CD8-positive, alpha-beta memory T cell (primary cell): ENCODE data around the gene STMP1. TPM values are rescaled to one million over a fixed set of nuclear protein-coding genes. Genes with fewer than 3 reads are reported as not detected.

Experiments
- CTCF ChIA-PET: fragments of 350-600 bp; sonication (Branson Sonifier 250); formaldehyde crosslinking; loops from one replicate; lab custom pipeline; 2021; ENCODE audit warnings: antibody characterized with exemption; lab: Charles Lee
- POLR2A ChIA-PET: fragments of 350-600 bp; sonication (Branson Sonifier 250); formaldehyde crosslinking; loops from one replicate; lab custom pipeline; 2021; ENCODE audit warnings: antibody characterized with exemption; lab: Charles Lee
- DNase-seq, 5 donors: peaks; one replicate each; pipeline versions ENCODE4 v3.0.0 to v3.0.0-alpha.2; 2020 to 2022; ENCODE audit warnings: mixed read lengths in 1 of 5
- H3K27ac ChIP-seq: one replicate; pipeline ENCODE4 v1.7.0; 2013; ENCODE audit warnings: low read depth, mild to moderate bottlenecking, low read length, moderate library complexity
- H3K27me3 ChIP-seq: 2 replicates; pipeline ENCODE4 v1.7.0; 2013; ENCODE audit warnings: low read length, mild to moderate bottlenecking; ENCODE audit not compliant: insufficient read depth, poor library complexity, severe bottlenecking
- H3K36me3 ChIP-seq: 2 replicates; pipeline ENCODE4 v1.7.0; 2013; ENCODE audit warnings: mild to moderate bottlenecking, low read length, moderate library complexity; ENCODE audit not compliant: insufficient read depth
- H3K4me1 ChIP-seq: 2 replicates; pipeline ENCODE4 v1.7.0; 2013; ENCODE audit warnings: mild to moderate bottlenecking, low read length, moderate library complexity; ENCODE audit not compliant: insufficient read depth
- H3K4me3 ChIP-seq: 2 replicates; pipeline ENCODE4 v1.7.0; 2013; ENCODE audit warnings: mild to moderate bottlenecking, low read length
- H3K9me3 ChIP-seq: 2 replicates; pipeline ENCODE4 v1.7.0; 2013; ENCODE audit warnings: mild to moderate bottlenecking, low read length
- H3K27ac Mint-ChIP-seq, 8 donors: one replicate each; pipeline ENCODE4 v1.8.0; 2020 to 2021; ENCODE audit warnings: mixed read lengths in 8 of 8, mild to moderate bottlenecking in 6 of 8, inconsistent platforms in 3 of 8, moderate library complexity in 3 of 8
- H3K27me3 Mint-ChIP-seq, 2 donors: one replicate each; pipeline ENCODE4 v1.8.0; 2020 to 2021; ENCODE audit warnings: mixed read lengths in 2 of 2, mild to moderate bottlenecking in 1 of 2, moderate library complexity in 1 of 2
- H3K36me3 Mint-ChIP-seq, 3 donors: one replicate each; pipeline ENCODE4 v1.8.0; 2020 to 2021; ENCODE audit warnings: mixed read lengths in 3 of 3, inconsistent platforms in 1 of 3, mild to moderate bottlenecking in 1 of 3
- H3K4me1 Mint-ChIP-seq, 3 donors: one replicate each; pipeline ENCODE4 v1.8.0; 2020 to 2021; ENCODE audit warnings: mixed read lengths in 3 of 3, inconsistent platforms in 1 of 3, mild to moderate bottlenecking in 1 of 3
- H3K4me3 Mint-ChIP-seq, 7 donors: one replicate each; pipeline ENCODE4 v1.8.0; 2020 to 2021; ENCODE audit warnings: mixed read lengths in 7 of 7, mild to moderate bottlenecking in 6 of 7, moderate library complexity in 4 of 7, inconsistent platforms in 2 of 7
- H3K9me3 Mint-ChIP-seq, 5 donors: one replicate each; pipeline ENCODE4 v1.8.0; 2020 to 2022; ENCODE audit warnings: mixed read lengths in 5 of 5, mild to moderate bottlenecking in 3 of 5, moderate library complexity in 2 of 5, inconsistent platforms in 1 of 5
- polyA plus RNA-seq: library from polyadenylated mRNA; unstranded; fragments of 300-500 nt; fragmentation: Illumina TruSeq; gene quantifications from one replicate; pipeline ENCODE4 v1.2.3, GENCODE V29; 2021
- total RNA-seq, 2 experiments: library from RNA; stranded (reverse); gene quantifications; one replicate each; pipeline ENCODE4 v1.2.3, GENCODE V29; 2021

Gene STMP1
- total and polyA plus RNA-seq, 3 experiments from 2014 or later, result 25.7 to 54.2 (median 26.1) TPM

GRCh38 chr7:135718794-135719437 is 56.6 kb downstream of the STMP1 start:
- no peak overlapping the region for H3K27ac Mint-ChIP-seq
- Histone ChIP-seq H3K36me3 (no peaks in the 10 kb centered on the region), H3K9me3 (no peaks in the 10 kb centered on the region), H3K27ac (no peak overlapping the region), H3K4me1 (no peaks in the 10 kb centered on the region), H3K27me3 (no peaks in the 10 kb centered on the region), H3K4me3 (no peak overlapping the region)
- no peaks in the 10 kb centered on the region for H3K36me3 Mint-ChIP-seq
- CTCF ChIA-PET, result no interaction called here
- no peak overlapping the region for H3K4me3 Mint-ChIP-seq
- POLR2A ChIA-PET, result no interaction called here
- no peaks in the 10 kb centered on the region for H3K4me1 Mint-ChIP-seq
- H3K27me3 Mint-ChIP-seq, result peaks cover 7 to 30% of the 10 kb centered on the region in 2 donors
- no peaks in the 10 kb centered on the region for H3K9me3 Mint-ChIP-seq
- no peak for DNase-seq

GRCh38 chr7:135719688-135720087 is 57.4 kb downstream of the STMP1 start:
- Mint-ChIP-seq H3K9me3 (no peaks in the 10 kb centered on the region), H3K27ac (no peak overlapping the region), H3K27me3 (peaks cover 7 to 31% of the 10 kb centered on the region in 2 donors), H3K36me3 (no peaks in the 10 kb centered on the region), H3K4me1 (no peaks in the 10 kb centered on the region), H3K4me3 (no peak overlapping the region)
- no peaks in the 10 kb centered on the region for H3K9me3 ChIP-seq
- CTCF ChIA-PET, result no interaction called here
- POLR2A ChIA-PET, result no interaction called here
- H3K27ac ChIP-seq, result no peak overlapping the region
- no peak overlapping the region for H3K4me3 ChIP-seq
- no peak for DNase-seq
- no peaks in the 10 kb centered on the region for H3K4me1 ChIP-seq
- H3K27me3 ChIP-seq, result no peaks in the 10 kb centered on the region
- no peaks in the 10 kb centered on the region for H3K36me3 ChIP-seq

- Mint-ChIP-seq H3K36me3 (no peaks in the 10 kb centered on the region), H3K4me1 (no peaks in the 10 kb centered on the region), H3K4me3 (no peak overlapping the region), H3K9me3 (no peaks in the 10 kb centered on the region), H3K27ac (no peak overlapping the region), H3K27me3 (peaks cover 9 to 40% of the 10 kb centered on the region in 2 donors)
- Histone ChIP-seq H3K27ac (no peak overlapping the region), H3K4me1 (no peaks in the 10 kb centered on the region), H3K9me3 (no peaks in the 10 kb centered on the region), H3K4me3 (no peak overlapping the region), H3K27me3 (no peaks in the 10 kb centered on the region), H3K36me3 (no peaks in the 10 kb centered on the region)
- ChIA-PET CTCF (no interaction called here), POLR2A (no interaction called here)
- DNase-seq, result no peak
These were observed 59.0 kb downstream of the STMP1 start for GRCh38 chr7:135721198-135721820.

GRCh38 chr7:135723411-135723810 is 61.1 kb downstream of the STMP1 start:
- Mint-ChIP-seq H3K4me1 (no peaks in the 10 kb centered on the region), H3K27me3 (peaks cover 5 to 35% of the 10 kb centered on the region in 2 donors), H3K36me3 (no peaks in the 10 kb centered on the region), H3K4me3 (no peak overlapping the region), H3K27ac (no peak overlapping the region), H3K9me3 (no peaks in the 10 kb centered on the region)
- ChIA-PET POLR2A (no interaction called here), CTCF (no interaction called here)
- Histone ChIP-seq H3K4me1 (no peaks in the 10 kb centered on the region), H3K9me3 (no peaks in the 10 kb centered on the region), H3K27me3 (peaks cover 3% of the 10 kb centered on the region), H3K4me3 (no peak overlapping the region), H3K36me3 (no peaks in the 10 kb centered on the region), H3K27ac (no peak overlapping the region)
- no peak for DNase-seq

Other genes with a start within 250 kb of the STMP1 start
- 10 to 100 TPM; 21.5 to 21.8 TPM for gene CNOT4, start 152.4 kb upstream of the STMP1 start, total RNA-seq
- gene CNOT4, start 152.4 kb upstream of the STMP1 start, polyA plus RNA-seq, result 19.3 TPM
- 100 to 1,000 TPM; 123 to 134 TPM for gene NUP205, start 104.6 kb upstream of the STMP1 start, total RNA-seq
- gene NUP205, start 104.6 kb upstream of the STMP1 start, polyA plus RNA-seq, result 23.9 TPM
- gene SLC13A4, start 65.7 kb downstream of the STMP1 start, total RNA-seq, result not detected
- not detected for gene SLC13A4, start 65.7 kb downstream of the STMP1 start, polyA plus RNA-seq
- not detected for gene FAM180A, start 86.3 kb downstream of the STMP1 start, total RNA-seq
- gene FAM180A, start 86.3 kb downstream of the STMP1 start, polyA plus RNA-seq, result not detected